Vagina (tissue), 2 donors: ENCODE data around the gene TK1.

ENCODE experiments used
- POLR2A ChIP-seq, 2 donors: fragments of 450-650 bp; IDR thresholded peaks; one replicate each; pipeline ENCODE4 v1.6.1; 2017; ENCODE audit warnings: antibody characterized with exemption in 2 of 2, mild to moderate bottlenecking in 2 of 2, moderate library complexity in 2 of 2
- POLR2AphosphoS5 ChIP-seq, 2 donors: sonication (generic); formaldehyde crosslinking; IDR thresholded peaks; one replicate each; pipeline ENCODE4 v1.9.0; 2017; ENCODE audit warnings: antibody characterized with exemption in 2 of 2, mild to moderate bottlenecking in 2 of 2, low read depth in 1 of 2; ENCODE audit not compliant: insufficient read depth in 1 of 2
- TF ChIP-seq, protein P1 (sequence below), 3 experiments: fragments of 450-650 bp in 2 of 3; fragments of 200-600 bp in 1 of 3; sonication (generic) in 1 of 3; IDR thresholded peaks; one replicate each; pipeline ENCODE4 v1.5.1; 2017 to 2019; ENCODE audit warnings: antibody characterized with exemption in 3 of 3, mild to moderate bottlenecking in 2 of 3, moderate library complexity in 2 of 3

DNA sequence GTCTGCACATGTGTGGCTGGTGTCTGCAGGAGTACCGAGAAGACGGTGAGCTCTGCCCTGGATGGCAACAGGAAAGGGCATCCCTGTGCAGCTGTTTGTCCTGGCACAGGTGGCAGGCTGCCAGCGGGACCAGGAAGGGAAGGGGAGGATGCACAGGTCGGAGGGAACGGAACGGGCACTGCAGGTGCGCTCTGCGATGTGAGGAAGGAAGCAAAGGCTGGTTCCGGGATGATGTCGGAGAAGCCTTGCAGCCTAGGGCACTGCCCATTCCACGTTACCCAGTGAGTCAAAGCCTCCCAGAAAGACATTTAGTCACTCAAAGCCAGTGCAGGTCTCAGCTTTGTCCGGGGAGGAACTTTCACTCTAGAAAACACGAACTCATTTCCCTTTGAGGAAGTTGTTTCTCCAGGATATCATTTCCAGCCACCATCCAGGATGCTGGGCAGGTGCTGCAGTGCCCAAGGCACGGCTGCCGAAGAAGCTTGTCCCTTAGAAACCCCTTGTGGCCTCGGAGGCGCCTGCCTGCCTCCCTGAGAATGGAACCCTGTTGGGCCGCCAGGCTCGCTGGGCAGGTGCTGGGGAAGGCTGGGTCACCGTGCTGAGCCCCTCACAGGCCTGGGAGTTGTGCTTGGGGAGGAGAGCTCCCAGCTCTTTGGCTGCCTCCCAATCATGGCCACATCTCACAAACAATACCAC is 40.1 kb upstream of the TK1 start:
- TF ChIP-seq, protein P1, sequence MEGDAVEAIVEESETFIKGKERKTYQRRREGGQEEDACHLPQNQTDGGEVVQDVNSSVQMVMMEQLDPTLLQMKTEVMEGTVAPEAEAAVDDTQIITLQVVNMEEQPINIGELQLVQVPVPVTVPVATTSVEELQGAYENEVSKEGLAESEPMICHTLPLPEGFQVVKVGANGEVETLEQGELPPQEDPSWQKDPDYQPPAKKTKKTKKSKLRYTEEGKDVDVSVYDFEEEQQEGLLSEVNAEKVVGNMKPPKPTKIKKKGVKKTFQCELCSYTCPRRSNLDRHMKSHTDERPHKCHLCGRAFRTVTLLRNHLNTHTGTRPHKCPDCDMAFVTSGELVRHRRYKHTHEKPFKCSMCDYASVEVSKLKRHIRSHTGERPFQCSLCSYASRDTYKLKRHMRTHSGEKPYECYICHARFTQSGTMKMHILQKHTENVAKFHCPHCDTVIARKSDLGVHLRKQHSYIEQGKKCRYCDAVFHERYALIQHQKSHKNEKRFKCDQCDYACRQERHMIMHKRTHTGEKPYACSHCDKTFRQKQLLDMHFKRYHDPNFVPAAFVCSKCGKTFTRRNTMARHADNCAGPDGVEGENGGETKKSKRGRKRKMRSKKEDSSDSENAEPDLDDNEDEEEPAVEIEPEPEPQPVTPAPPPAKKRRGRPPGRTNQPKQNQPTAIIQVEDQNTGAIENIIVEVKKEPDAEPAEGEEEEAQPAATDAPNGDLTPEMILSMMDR (IDR thresholded peaks at IDR 0.05) = no peak
- no peak for TF ChIP-seq POLR2A (IDR thresholded peaks at IDR 0.05)
- no peak for TF ChIP-seq POLR2AphosphoS5 (IDR thresholded peaks at IDR 0.05; ENCODE audit: insufficient read depth in 1 of 2, low read depth in 1 of 2)
